Adrenal gland (tissue), 5 donors: ENCODE results near the gene CFAP299.

ENCODE experiments used
- POLR2A ChIP-seq, 2 donors: fragments of 450-650 bp; IDR thresholded peaks; one replicate each; pipeline ENCODE4 v1.6.1; 2017; ENCODE audit warnings: antibody characterized with exemption in 2 of 2, mild to moderate bottlenecking in 2 of 2, moderate library complexity in 1 of 2
- TF ChIP-seq, protein P1 (sequence below), 6 experiments: fragments of 450-650 bp in 4 of 6; fragments of 200-600 bp in 2 of 6; sonication (generic) in 1 of 6; IDR thresholded peaks; 1 replicate in 5 of 6; 2 replicates in 1 of 6; pipeline versions ENCODE4 v1.5.1 to v1.8.0; 2016 to 2021; ENCODE audit warnings: antibody characterized with exemption in 6 of 6, mild to moderate bottlenecking in 2 of 6, moderate library complexity in 1 of 6
- donor health status: DM: no; HTN: no; CAD: no.

GRCh38 chr4:80417019-80417418, 81.5 kb downstream of the CFAP299 start:
- TF ChIP-seq, protein P1, sequence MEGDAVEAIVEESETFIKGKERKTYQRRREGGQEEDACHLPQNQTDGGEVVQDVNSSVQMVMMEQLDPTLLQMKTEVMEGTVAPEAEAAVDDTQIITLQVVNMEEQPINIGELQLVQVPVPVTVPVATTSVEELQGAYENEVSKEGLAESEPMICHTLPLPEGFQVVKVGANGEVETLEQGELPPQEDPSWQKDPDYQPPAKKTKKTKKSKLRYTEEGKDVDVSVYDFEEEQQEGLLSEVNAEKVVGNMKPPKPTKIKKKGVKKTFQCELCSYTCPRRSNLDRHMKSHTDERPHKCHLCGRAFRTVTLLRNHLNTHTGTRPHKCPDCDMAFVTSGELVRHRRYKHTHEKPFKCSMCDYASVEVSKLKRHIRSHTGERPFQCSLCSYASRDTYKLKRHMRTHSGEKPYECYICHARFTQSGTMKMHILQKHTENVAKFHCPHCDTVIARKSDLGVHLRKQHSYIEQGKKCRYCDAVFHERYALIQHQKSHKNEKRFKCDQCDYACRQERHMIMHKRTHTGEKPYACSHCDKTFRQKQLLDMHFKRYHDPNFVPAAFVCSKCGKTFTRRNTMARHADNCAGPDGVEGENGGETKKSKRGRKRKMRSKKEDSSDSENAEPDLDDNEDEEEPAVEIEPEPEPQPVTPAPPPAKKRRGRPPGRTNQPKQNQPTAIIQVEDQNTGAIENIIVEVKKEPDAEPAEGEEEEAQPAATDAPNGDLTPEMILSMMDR (IDR thresholded peaks at IDR 0.05) = no peak
- TF ChIP-seq POLR2A (IDR thresholded peaks at IDR 0.05) = no peak
